NCI-H1048 (cell line): ENCODE data around the gene HUWE1.
"Not testable (repeated sequence)": the region's sequence is repeated elsewhere in the genome, so short reads cannot be mapped to it uniquely, and the experiment has no call there.

Source experiments
- DNase-seq: peaks from one replicate; lab custom pipeline; 2025; lab: John Stamatoyannopoulos, UW

Gene HUWE1

DNA sequence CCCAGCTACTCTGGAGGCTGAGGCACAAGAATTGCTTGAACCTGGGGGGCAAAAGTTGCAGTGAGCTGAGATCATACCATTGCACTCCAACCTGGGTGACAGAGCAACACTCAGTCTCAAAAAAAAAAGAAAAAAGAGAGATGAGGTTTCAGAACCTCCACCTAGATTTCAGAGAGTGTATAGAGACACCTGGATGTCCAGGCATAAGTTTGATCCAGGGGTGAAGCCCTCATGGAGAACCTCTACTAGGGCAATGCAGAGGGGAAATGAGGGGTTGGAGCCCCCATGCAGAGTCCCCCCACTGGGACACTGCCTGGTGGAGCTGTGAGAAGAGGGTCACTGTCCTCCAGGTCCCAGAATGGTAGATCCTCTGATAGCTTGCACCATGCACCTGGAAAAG is 159.5 kb downstream of the HUWE1 start:
- no peak for DNase-seq

DNA sequence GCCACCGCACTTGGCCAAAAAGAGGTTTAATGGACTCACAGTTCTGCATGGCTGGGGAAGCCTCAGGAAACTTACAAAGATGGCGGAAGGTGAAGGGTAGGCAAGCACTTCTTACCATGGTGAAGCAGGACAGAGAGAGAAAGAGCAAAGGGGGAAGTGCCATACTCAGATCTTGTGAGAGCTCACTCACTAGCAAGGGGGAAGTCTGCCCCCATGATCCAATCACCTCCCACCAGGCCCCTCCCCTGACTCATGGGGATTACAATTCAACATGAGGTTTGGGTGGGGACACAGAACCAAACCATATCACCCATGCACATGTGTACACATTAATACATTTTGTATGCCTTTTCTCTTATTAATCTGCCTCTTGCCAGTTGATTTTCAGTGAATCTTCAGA is 175.2 kb downstream of the HUWE1 start:
- DNase-seq = no peak

DNA sequence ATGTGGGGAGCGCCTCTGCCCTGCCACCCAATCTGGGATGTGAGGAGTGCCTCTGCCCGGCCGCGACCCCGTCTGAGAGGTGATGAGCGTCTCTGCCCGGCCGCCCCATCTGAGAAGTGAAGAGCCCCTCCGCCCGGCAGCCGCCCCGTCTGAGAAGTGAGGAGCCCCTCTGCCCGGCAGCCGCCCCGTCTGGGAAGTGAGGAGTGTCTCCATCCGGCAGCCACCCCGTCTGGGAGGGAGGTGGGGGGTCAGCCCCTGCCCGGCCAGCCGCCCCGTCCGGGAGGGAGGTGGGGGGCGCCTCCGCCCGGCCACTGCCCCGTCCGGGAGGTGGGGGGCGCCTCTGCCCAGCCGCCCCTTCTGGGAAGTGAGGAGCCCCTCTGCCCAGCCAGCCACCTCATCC is 182.5 kb downstream of the HUWE1 start:
- DNase-seq = not testable (repeated sequence)

DNA sequence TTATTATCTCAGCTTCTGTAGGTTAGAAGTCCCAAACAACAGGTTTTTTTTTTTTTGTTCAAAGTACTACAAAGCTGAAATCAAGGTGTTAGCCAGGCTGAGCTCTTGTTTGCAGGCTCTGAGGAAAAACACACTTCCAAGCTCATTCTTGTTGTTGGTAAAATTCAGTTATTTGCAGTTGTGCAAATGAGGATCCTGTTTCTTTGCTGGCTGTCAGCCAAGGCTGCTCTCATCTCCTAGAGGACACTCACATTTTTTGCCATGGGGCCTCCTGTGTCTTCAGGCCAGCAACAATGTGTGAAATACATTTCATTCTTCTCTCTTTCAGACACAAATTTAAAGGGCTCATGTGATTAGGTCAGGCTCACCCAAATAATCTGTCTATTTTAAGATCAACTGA is 192.1 kb downstream of the HUWE1 start:
- no peak for DNase-seq

DNA sequence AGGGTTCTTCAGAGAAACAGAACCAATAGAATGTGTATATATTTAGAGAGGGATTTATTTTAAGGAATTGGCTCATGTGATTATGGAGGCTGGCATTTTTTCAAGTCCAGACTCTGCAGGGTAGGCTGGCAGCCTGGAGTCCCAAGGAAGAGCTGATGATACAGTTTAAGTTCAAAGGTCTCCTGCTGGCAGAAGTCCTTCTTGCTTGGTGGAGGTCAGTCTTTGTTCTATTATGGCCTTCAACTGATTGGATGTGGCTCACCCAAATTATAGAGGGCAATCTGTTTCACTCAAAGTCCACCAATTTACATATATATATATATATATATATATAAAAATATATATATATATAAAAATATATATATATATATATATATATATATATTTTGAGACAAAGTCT is 200.2 kb downstream of the HUWE1 start:
- DNase-seq = no peak

DNA sequence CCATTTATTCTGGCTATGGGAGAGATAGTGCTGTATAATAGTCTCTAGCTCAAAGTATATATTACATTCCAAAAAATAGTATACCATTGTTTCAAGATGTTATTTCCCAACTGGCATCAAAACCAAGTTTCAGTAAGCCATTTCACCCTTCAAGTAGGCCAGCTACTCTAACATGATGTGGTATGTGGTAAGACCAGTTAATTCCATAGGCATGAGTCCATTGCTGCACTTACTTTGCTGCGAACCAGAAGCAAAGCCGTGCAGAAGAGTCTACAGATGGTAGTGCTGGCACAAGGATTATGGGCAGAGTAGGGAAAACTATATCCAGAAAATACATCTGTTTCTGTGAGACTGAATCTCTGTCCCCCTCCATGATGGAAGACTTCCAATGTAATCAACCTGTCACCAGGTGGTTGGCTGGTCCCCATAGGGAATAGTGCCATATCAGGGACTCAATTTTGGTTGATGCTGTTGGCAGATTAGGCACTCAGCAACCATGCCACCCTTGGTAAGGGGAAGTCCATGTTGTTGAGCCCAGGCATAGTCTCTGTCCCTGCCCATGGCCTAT is 202.6 kb downstream of the HUWE1 start:
- DNase-seq = no peak

DNA sequence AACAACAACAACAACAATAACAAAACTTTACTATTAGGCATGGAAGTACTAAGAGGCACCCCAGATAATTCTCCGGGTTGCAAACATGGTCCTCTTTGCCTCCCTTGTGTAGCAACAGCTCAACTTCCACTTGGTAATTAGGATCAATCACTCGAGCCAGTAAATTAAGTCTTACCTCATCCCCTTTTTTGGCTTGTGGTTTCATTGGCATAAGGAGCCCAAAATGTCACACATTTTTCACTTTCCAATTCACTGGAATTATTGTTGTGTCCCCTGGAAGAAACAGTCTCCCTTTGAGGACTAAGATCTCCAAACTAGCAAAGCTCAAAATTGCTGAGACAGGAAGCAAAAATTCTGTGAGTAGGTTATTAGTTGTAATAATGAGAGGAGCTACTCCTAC is 203.1 kb downstream of the HUWE1 start:
- DNase-seq = no peak
